ENCODE data around the gene HRC.

The HRC gene

GRCh38 chr19:49117677-49118564 lies 37.3 kb downstream of the HRC start:
- TF ChIP-seq, protein P1, sequence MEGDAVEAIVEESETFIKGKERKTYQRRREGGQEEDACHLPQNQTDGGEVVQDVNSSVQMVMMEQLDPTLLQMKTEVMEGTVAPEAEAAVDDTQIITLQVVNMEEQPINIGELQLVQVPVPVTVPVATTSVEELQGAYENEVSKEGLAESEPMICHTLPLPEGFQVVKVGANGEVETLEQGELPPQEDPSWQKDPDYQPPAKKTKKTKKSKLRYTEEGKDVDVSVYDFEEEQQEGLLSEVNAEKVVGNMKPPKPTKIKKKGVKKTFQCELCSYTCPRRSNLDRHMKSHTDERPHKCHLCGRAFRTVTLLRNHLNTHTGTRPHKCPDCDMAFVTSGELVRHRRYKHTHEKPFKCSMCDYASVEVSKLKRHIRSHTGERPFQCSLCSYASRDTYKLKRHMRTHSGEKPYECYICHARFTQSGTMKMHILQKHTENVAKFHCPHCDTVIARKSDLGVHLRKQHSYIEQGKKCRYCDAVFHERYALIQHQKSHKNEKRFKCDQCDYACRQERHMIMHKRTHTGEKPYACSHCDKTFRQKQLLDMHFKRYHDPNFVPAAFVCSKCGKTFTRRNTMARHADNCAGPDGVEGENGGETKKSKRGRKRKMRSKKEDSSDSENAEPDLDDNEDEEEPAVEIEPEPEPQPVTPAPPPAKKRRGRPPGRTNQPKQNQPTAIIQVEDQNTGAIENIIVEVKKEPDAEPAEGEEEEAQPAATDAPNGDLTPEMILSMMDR (IDR thresholded peaks at IDR 0.05) = no peak

DNA sequence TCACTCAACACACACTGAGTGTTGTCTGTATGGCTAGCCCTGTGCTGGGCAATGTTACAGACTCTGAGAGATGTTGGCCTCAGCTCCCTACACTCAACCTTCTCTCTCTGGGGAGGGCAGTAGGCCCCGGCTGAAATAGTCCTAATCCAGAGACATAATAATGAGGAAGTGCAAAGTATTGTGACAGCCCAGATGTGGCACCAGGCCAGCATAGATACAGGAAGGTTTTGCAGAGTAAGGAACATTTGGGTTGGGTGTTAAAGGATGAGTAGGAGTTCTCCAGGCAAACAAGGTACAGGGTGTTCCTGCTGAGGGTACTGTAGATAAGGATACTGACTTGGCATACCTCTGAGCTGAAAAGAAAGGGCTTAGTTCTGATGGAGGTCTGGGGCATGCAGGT lies 38.7 kb downstream of the HRC start:
- TF ChIP-seq, protein P1 (IDR thresholded peaks at IDR 0.05) = no peak

DNA sequence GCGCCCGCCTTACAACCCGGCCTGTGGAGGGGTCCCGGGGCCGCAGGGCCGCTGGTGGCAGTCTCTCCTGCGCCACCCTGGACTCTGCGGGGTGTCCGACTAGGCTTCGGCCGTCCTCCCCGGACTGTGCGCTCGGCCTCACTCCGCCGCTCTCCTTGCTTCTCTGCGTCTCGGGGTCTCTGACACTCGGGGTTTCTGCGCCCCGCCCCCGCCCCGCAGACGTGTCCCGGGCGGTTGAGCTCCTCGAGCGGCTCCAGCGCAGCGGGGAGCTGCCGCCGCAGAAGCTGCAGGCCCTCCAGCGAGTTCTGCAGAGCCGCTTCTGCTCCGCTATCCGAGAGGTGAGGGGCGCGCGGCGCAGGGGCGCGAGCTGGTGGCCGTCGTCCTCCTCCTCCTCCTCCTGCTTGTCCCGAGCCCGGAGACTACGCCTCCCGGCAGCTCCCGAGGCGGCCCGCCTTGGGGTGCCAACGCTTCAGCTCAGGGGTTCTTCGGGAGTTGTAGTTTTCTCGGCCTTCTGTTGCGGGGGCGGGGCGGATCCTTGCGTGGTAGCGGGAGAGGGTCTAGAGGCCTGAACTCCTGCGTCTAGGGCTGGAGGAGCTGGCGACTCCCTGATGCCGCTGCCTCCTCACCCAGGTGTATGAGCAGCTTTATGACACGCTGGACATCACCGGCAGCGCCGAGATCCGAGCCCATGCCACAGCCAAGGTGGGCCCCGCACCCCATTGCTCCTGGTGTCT lies 40.4 kb downstream of the HRC start:
- TF ChIP-seq, protein P1 (IDR thresholded peaks at IDR 0.05) = no peak

DNA sequence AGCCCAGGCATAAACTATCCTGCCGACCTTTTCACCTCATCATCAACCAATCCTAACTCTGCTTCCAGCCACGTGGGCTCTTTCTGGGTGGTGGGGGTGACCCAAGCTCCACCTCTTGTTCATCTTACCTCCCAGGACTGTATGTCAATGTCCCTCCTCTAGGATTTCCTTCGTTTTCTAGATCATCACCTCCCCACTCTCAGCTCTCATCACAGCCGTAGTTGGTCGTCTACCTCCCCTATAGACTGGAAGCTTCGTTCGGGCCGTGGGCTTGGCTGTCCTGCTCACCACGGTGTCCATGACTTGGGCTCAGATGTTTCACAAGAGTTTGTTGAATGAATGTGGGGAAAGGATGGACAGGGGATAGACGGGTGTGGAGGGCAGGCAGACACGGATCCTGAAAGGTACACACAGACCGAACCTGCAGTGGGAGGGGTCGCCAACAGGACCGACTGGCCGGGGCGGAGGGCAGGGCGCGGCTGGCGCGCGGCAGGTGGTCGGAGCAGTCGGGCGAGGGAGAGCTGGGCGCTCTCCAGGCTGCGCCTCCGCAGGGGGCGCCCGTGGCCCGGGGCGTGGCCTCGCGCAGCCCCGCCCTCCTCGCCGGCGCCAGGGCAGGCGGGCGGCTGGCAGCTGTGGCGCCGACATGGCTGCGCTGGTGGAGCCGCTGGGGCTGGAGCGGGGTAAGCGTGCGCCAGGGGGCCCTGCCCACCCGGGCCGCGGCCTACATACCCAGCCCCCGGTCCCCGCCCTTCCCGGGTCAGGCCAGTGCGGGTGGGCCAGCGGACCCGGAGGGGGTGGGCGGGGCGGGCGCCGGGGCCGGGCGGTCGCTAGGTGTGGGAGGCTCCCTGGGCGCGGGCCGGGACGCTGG lies 41.2 kb downstream of the HRC start, which contains the start of gene LIN7B:
LIN7B (plus strand) TSS at position 609 of the 868 bp plus-strand sequence; CDS start at position 644, 35 bp downstream.
- TF ChIP-seq, protein P1 (IDR thresholded peaks at IDR 0.05) = peak; percentile 42; the same call in 1 of the 2 replicates

- TF ChIP-seq, protein P1 (IDR thresholded peaks at IDR 0.05) = no peak
Measured at GRCh38 chr19:49111218-49111998, 43.8 kb downstream of the HRC start.

GRCh38 chr19:49110567-49110966 lies 44.6 kb downstream of the HRC start:
- TF ChIP-seq, protein P1 (IDR thresholded peaks at IDR 0.05) = no peak
